Measurements from ENCODE around the gene SRPK2. TPM values are rescaled to one million over a fixed set of nuclear protein-coding genes. Genes with fewer than 3 reads are reported as not detected.

SRPK2 gene
- total and polyA plus RNA-seq, 2 of the 13 experiments (the other 11 are each of a cell fraction or from before 2014, with no cell fraction given) = 10.1 to 22.3 TPM

GRCh38 chr7:105297309-105297708, 91.4 kb downstream of the SRPK2 start (continued):
- TF ChIP-seq ZNF674 (CRISPR knock-in tag; IDR thresholded peaks at IDR 0.05; ENCODE audit: low read depth) (no peak), SP5 (CRISPR knock-in tag; IDR thresholded peaks at IDR 0.05; ENCODE audit: borderline replicate concordance, low read depth) (no peak)
- TF ChIP-seq, protein P1, sequence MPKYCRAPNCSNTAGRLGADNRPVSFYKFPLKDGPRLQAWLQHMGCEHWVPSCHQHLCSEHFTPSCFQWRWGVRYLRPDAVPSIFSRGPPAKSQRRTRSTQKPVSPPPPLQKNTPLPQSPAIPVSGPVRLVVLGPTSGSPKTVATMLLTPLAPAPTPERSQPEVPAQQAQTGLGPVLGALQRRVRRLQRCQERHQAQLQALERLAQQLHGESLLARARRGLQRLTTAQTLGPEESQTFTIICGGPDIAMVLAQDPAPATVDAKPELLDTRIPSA (CRISPR knock-in tag; IDR thresholded peaks at IDR 0.05; ENCODE audit: borderline replicate concordance) = no peak

DNA sequence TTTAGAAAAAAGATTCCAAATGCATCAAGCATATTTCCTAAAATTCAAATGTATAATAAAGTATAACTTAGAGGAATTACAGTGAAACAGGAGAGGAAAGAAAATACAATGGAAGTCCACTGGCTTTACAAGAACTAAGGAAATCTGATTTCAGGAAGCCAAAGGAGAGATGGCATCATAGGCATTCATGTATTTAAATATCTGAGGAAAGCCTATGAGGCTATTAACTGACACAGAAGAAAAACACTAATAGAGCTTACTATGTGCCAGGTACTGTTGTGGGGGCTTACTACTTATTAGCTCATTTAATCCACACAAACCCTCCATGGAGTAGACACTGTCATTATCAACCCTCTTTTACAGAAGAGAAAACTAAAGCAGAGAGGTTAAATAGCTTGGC, 92.2 kb downstream of the SRPK2 start:
- in situ Hi-C loops (cut with HindIII; ENCODE audit: extremely low pct_ligation_motif_present, low pct_unique_long_range_greater_than_20kb) (no loop called here), intact Hi-C loops (cut with micrococcal nuclease; ENCODE audit: unreplicated experiment) (no loop called here)
- H3K36me3 ChIP-seq (replicated peaks in 1 of 2; ENCODE audit: control insufficient read depth in 1 of 2, insufficient read depth in 2 of 2, low read length in 2 of 2) = no peaks in the 10 kb centered on the region
- H3K9me3 ChIP-seq (ENCODE audit: low read length) = no peaks in the 10 kb centered on the region
- H3K27me3 ChIP-seq (ENCODE audit: control insufficient read depth in 1 of 2, insufficient read depth in 2 of 2, low read length in 2 of 2) = no peaks in the 10 kb centered on the region
- no peak overlapping the region for H3K4me2 ChIP-seq (ENCODE audit: low read depth, low read length)
- no TSS peak for BruUV-seq (replicated peaks)
- FAIRE-seq (peak; percentile 4), ATAC-seq (no peak), DNase-seq (ENCODE audit: low spot score) (no peak)
- H3K79me2 ChIP-seq (ENCODE audit: insufficient read depth, low read length) = peaks cover 10% of the 10 kb centered on the region
- CTCF ChIA-PET (ENCODE audit: low intra/inter-chr PET ratio, low total read pairs) = no interaction called here
- peaks cover 16% of the 10 kb centered on the region for H3K4me1 ChIP-seq (ENCODE audit: insufficient read depth, low read length)
- POLR2A ChIA-PET = no interaction called here
- H3K9ac ChIP-seq (ENCODE audit: insufficient read depth, low read depth, low read length) = no peak overlapping the region
- H2AFZ ChIP-seq (ENCODE audit: low read length) = no peak overlapping the region
- H3K27ac ChIP-seq (ENCODE audit: extremely low read length, insufficient read depth, low read length) = no peak overlapping the region
- no peak overlapping the region for H3K4me3 ChIP-seq (replicated peaks in 1 of 3; ENCODE audit: insufficient read depth in 1 of 3, low read depth in 2 of 3, low read length in 3 of 3)
- H4K20me1 ChIP-seq (ENCODE audit: insufficient read depth, low read length) = 0 out of 2 replicates have a peak, but pooled peaks cover 4% of the 10 kb centered on the region
- TF ChIP-seq KDM2A (CRISPR knock-in tag; IDR thresholded peaks at IDR 0.05; ENCODE audit: borderline replicate concordance, low read depth) = no peak
- no peak for TF ChIP-seq FOXJ3 (CRISPR knock-in tag; IDR thresholded peaks at IDR 0.05; ENCODE audit: borderline replicate concordance)
- TF ChIP-seq ZNF407 (CRISPR knock-in tag; IDR thresholded peaks at IDR 0.05; ENCODE audit: not compliant biosample characterization) = no peak
- no peak for TF ChIP-seq ZSCAN9 (CRISPR knock-in tag; IDR thresholded peaks at IDR 0.05; ENCODE audit: borderline replicate concordance)
- TF ChIP-seq, protein P2, sequence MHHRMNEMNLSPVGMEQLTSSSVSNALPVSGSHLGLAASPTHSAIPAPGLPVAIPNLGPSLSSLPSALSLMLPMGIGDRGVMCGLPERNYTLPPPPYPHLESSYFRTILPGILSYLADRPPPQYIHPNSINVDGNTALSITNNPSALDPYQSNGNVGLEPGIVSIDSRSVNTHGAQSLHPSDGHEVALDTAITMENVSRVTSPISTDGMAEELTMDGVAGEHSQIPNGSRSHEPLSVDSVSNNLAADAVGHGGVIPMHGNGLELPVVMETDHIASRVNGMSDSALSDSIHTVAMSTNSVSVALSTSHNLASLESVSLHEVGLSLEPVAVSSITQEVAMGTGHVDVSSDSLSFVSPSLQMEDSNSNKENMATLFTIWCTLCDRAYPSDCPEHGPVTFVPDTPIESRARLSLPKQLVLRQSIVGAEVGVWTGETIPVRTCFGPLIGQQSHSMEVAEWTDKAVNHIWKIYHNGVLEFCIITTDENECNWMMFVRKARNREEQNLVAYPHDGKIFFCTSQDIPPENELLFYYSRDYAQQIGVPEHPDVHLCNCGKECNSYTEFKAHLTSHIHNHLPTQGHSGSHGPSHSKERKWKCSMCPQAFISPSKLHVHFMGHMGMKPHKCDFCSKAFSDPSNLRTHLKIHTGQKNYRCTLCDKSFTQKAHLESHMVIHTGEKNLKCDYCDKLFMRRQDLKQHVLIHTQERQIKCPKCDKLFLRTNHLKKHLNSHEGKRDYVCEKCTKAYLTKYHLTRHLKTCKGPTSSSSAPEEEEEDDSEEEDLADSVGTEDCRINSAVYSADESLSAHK (CRISPR knock-in tag; IDR thresholded peaks at IDR 0.05; ENCODE audit: borderline replicate concordance) = no peak
- TF ChIP-seq ZNF335 (CRISPR knock-in tag; IDR thresholded peaks at IDR 0.05) = no peak
- TF ChIP-seq PLRG1 (conservative IDR thresholded peaks at IDR 0.05) = no peak

Data from HepG2 (cell line).